ENCODE results near the gene RHBDD2.

- no peak for TF ChIP-seq POLR2A (IDR thresholded peaks at IDR 0.05)
- no peak for TF ChIP-seq CTCF (IDR thresholded peaks at IDR 0.05)
- TF ChIP-seq POLR2AphosphoS5 (IDR thresholded peaks at IDR 0.05), result no peak
These were observed 41.8 kb downstream of the RHBDD2 start for GRCh38 chr7:75920431-75921161.

Measured in breast epithelium (tissue), 3 donors.